Astrocyte of the hippocampus (primary cell): ENCODE measurements around the gene MYCBP2.
"Not testable (repeated sequence)": the region's sequence is repeated elsewhere in the genome, so short reads cannot be mapped to it uniquely, and the experiment has no call there.

Experiments used
- DNase-seq: peaks from one replicate; pipeline ENCODE4 v3.0.0; 2011; ENCODE audit warnings: low read depth, low spot score

The MYCBP2 gene

GRCh38 chr13:77213644-77214043 is 113.2 kb downstream of the MYCBP2 start:
- peak; percentile 5 for DNase-seq

- peak; percentile 74 for DNase-seq
These were observed 119.0 kb downstream of the MYCBP2 start for GRCh38 chr13:77207943-77208342.

DNA sequence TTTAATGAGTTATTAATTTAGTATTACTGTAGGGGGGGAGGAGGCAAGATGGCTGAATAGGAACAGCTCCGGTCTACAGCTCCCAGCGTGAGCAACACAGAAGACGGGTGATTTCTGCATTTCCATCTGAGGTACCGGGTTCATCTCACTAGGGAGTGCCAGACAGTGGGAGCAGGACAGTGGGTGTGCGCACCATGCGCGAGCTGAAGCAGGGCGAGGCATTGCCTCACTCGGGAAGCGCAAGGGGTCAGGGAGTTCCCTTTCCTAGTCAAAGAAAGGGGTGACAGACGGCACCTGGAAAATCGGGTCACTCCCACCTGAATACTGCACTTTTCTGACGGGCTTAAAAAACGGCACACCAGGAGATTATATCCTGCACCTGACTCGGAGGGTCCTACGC is 127.9 kb downstream of the MYCBP2 start:
- not testable (repeated sequence) for DNase-seq

DNA sequence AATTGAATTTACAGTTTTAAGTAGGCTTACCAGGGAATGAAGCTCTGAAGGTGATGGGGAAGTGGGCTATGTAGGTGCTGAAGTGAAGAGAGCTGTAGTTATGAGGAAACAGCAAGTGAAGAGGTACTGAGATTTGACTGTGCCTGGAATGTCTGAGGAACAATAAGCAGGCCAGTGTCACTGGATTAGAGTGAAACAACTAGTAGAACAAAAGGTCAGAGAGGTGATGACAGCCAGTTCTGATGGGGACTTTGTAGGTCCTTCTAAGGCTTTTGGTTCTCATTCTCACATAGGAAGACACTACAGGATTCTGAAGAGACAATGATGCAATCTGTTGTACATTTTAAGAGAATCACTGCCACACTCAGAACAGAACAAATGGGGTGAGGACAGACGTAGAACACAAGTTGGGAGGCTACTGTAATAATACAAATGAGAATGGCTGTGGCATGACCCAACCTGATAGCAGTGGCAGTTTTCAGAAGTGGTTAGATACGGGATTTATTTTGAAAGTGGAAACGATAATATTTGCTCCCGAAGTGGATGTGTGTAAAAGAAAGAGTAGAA is 130.8 kb downstream of the MYCBP2 start:
- DNase-seq: no peak

GRCh38 chr13:77190349-77190958 is 136.4 kb downstream of the MYCBP2 start:
- DNase-seq: no peak

DNA sequence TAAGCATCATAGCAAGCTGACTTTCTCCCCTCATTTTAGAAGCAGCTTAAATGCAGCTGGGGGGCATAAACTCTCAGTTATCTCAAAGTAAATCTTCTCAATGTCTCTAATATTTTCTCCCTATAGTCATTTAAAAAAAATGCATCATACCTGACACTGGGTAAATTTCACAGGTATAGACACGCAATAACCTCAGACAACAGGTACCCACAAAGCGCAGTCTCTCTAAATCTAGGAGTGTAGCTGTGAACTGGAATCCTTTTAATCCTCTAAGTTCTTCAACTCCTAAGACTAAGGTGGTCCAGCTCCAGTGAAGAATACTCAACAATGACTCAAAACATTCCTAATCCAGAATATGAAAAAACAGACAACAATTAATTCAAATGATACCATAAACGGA is 141.2 kb downstream of the MYCBP2 start:
- DNase-seq: no peak

DNA sequence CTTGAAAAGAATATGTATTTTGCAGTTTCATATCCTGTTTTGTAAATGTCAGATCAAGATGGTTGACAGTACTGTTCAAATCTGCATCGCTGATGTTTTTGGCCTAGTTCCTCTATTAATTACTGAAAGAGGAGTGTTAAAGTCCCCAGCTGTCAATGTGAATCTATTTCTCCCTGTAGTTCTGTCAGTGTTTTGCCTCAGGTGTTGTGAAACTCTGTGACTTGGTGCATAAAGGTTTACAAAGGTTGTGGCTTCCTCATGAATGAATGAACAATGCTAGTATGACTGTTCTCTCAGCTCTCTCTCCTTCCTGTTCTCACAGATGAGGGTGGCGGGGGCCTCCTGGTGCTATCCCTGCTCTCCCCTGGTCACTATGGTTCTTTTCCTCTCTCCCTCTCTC is 142.4 kb downstream of the MYCBP2 start:
- DNase-seq: no peak

DNA sequence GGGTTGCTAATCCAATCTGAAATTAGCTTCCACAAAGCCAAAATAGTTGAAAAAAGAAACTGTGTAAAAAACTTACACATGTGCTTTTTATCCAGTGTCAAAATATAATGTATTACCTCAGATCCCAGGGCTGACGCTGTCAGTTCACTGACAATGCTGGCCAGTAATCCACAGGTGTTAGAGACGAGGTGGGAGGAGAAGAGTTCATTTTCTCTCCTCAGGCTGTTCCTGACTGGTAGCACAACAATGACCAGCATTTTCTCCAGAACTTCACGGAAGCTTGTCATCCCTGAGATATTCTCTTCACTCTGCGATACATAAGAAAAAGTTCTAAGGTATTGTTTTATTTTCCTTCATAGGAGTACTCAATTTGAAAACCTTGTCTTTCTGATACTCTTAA is 146.9 kb downstream of the MYCBP2 start:
- DNase-seq: no peak

- peak; percentile 21 for DNase-seq
These were observed 149.2 kb downstream of the MYCBP2 start for GRCh38 chr13:77177646-77178045.

GRCh38 chr13:77176350-77176749 is 150.5 kb downstream of the MYCBP2 start:
- peak; percentile 54 for DNase-seq

DNA sequence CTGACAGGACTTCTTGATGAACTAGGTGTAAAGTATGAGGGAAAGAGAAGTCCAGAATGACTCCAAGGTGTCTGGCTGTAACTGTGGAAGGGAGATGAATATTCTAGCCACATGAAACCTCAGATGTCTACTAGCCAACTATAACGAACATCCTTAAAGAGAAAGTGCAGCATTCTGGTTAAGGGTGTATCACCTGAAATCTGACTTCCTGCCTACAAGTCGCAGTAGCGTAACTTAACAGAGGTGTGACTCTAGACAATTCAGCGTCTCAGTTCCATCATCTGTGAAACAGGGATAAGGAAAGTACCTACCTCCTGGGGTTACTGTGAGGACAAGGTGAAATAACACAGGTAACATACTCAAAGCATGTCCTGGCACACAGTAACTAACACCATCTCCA is 154.2 kb downstream of the MYCBP2 start:
- no peak for DNase-seq

GRCh38 chr13:77171451-77171850 is 155.4 kb downstream of the MYCBP2 start:
- DNase-seq: no peak

DNA sequence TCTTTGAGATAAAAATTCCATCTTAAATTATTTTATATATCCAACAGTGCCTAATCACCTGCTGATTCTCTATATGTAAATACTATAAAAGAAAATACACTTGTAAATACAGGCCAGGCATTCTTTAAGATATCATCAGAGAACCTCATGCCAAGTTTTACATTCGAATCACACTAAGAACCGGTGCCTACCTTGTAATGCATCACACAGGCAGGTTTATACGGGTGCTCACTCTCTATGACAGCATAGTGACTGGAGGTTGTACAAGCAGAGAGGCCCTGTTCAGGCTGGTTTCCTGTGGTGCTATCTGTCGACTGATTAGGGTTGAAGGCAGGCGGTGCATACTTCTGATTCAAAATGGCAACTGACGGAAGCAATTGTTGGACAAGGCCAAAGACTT is 158.7 kb downstream of the MYCBP2 start:
- DNase-seq: no peak

DNA sequence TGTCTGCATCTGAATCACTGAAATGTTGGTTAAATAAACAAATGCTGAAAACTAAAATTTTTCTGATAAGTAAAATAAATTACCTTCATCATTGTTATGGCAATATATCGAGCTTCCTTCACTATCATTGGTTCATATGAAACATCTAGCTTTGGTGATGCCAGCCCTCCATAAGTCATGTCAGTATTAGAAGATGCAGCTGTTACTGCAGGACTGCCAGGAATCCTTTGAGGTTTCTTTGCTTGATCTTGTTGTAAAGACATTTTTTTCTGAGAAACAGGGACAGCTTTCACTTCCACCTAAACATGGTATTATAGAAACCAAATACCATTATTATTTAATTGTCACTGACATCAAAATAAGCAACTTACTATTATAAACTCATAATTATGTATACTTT is 176.2 kb downstream of the MYCBP2 start:
- DNase-seq: no peak

- DNase-seq: no peak
These were observed 183.5 kb downstream of the MYCBP2 start for GRCh38 chr13:77143431-77143830.

- DNase-seq: peak; percentile 22
These were observed 187.6 kb downstream of the MYCBP2 start for GRCh38 chr13:77139306-77139705.

DNA sequence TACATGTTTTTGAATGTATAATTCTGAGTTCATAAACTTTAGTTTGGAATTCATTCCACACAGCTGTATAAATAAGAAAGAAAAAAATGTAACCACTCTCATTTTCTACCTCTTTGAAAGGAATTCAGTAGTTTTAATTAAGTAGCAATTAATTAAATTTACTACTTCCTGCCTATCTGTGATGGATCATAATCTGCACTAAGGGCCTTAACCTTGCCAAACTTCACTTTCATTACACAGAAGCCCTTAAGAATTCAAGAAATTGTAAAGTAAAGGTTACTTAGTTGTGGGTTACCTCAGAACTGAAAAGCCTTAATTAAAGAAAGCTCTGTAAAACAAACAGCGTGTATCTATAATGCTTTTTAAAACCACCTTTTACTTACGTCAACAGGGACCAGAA is 188.1 kb downstream of the MYCBP2 start:
- no peak for DNase-seq

- DNase-seq: peak; percentile 56
These were observed 189.9 kb downstream of the MYCBP2 start for GRCh38 chr13:77136902-77137420.

GRCh38 chr13:77124423-77124822 is 202.5 kb downstream of the MYCBP2 start:
- no peak for DNase-seq

- DNase-seq: no peak
These were observed 208.8 kb downstream of the MYCBP2 start for GRCh38 chr13:77118134-77118533.

GRCh38 chr13:77114271-77114670 is 212.6 kb downstream of the MYCBP2 start:
- no peak for DNase-seq

GRCh38 chr13:77113496-77113895 is 213.4 kb downstream of the MYCBP2 start:
- DNase-seq: peak; percentile 47

- no peak for DNase-seq
These were observed 221.8 kb downstream of the MYCBP2 start for GRCh38 chr13:77105051-77105450.

GRCh38 chr13:77099415-77099814 is 227.5 kb downstream of the MYCBP2 start:
- DNase-seq: no peak
